Umbilical cord (tissue), 2 donors: Measurements from ENCODE around the gene CMIP. TPM values are rescaled to one million over a fixed set of nuclear protein-coding genes. Genes with fewer than 3 reads are reported as not detected.

Experiments
- DNase-seq: peaks from one replicate; pipeline ENCODE4 v3.0.0-alpha.2; 2015; ENCODE audit warnings: low spot score
- total RNA-seq: library from RNA; depleted of rRNA; stranded (reverse); fragments of >200 nt; gene quantifications from one replicate; pipeline ENCODE4 v1.2.3, GENCODE V29; 2014; ENCODE audit warnings: low replicate concordance; ENCODE audit not compliant: insufficient read depth

The CMIP gene
- total RNA-seq, 1 donor from 2014 or later = 24.8 TPM

GRCh38 chr16:81652798-81653505 is 208.3 kb downstream of the CMIP start:
- no peak for DNase-seq

DNA sequence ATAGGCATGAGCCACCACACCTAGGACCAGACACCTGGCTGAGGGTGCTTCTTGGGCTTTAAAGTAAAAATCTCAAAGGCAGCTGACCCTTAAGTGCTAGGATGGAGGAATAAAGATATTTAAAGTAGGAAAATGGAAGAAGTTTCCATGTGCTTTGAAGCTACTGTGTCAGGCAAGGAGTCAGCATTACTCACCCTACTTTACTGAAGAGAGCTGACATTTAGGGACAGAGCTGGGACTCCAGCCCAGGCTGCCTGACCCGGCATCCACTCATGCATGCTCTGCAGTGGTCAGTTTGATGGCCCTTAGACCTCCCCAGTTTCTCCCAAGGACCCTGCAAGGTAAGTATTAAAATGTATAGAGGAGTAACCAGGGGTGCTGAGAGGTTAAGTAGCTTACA is 209.7 kb downstream of the CMIP start:
- DNase-seq = no peak

GRCh38 chr16:81655469-81656162 is 211.0 kb downstream of the CMIP start:
- no peak for DNase-seq

GRCh38 chr16:81657224-81657623 is 212.6 kb downstream of the CMIP start:
- DNase-seq = no peak

DNA sequence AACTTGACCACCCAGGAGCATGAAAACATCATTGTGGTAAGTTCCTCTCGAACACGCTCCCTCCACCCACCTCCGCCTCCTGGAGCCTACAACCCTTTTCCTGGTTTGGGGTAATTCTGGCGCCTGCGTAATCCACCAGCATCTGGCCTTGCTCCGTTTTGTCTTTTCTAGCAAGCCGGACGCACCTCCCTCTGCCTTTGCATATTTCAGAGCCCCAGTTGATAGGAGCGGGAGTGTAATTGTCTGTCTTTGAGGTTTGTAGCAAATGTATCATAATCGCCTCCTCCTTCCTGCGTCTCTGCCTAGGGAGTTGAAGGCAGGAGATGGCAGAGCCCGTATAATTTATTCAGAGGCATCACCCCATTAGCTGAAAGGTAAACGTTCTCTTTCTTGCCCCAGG is 213.2 kb downstream of the CMIP start:
- DNase-seq = no peak

DNA sequence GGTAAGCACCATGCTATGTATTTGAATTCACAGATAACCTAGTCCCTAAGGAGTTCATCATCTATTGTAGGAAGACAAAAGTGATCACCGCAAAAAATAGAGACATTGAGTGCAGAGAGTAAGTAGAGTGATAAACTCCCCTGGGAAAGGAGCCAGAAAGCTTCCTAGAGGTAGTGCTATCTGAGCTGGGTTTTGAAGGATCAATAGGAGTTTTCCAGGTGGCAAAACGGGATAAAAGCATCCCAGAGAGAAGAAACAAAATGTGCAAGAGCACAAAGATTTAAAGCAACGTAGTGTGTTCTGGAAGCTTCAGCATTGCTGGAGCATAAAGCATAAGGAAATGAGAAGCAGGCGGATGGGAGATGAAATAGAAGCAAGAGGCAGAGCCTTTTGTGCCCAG is 213.8 kb downstream of the CMIP start:
- DNase-seq = no peak

DNA sequence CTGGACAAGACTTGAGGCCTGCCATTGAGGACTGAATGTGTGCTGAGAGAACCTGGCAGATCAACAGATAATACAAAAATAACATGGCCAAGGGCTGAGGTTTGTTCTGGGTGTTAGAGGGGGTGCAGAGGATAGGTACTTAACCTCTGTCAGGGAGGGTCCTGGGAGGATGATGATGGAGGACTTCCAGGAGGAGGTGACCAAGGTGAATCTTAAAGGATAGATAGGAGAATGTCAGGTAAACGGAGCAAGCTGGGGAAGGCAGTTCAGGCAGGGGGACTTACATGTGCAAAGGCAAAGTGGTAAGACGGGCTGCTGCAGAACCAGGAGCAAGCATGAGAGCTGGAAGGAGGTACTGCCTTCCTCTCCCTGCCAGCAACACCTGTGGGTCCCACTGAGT is 214.6 kb downstream of the CMIP start:
- no peak for DNase-seq

DNA sequence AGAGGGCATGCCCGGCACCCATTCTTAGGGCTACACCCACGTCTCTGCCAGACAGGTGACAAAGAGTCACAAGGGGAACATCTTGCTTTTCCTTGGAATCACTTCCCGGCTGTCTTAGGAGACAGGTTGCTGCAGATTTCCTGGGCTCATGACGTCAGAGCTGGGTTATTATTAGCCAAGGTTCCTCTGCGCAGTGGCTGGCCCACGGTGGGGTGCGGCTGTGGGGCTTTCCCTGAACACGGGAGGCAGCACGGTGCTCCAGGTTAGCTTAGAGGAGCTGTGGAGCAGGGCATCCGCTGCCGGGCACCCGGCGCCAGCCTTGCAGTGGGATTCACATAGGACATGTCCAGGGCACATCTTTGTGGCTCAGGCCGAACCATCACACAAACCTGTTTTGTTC is 216.5 kb downstream of the CMIP start:
- DNase-seq = no peak

DNA sequence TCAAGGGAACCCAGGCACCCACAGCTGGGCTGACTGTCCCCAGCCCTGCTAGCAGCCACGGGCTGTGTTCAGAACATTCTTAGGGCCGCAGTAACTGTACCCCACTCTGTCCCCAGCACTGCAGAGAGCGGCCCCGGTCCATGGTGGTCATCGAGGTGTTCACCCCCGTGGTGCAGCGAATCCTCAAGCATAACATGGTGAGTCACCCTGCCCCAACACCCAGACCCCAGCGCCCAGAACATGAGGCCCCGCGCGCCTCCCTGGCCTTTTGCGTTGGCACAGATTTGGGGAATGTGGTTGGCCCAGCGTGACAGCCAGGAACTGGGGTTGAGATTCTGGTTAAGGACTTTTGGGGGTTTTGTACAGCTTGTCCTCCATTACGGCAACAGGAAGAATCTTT is 219.5 kb downstream of the CMIP start:
- no peak for DNase-seq

DNA sequence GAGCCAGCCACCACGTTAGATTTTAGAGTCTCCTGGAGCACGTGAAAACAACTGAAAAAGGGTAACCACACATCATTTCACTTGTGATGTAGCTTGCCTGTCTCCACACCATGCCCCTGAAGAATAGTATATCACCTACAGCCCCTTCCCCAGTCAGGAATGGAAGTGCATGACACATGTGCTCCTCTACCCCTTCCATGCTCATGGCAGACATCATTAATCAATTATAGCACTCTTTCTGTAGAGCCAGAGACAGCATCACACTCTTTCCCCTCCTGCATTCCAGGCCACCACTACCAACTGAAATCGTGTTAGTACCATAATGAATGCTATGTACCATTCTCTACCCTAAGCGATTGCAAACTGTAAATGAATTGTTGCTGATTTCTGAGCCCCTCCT is 221.0 kb downstream of the CMIP start:
- no peak for DNase-seq

DNA sequence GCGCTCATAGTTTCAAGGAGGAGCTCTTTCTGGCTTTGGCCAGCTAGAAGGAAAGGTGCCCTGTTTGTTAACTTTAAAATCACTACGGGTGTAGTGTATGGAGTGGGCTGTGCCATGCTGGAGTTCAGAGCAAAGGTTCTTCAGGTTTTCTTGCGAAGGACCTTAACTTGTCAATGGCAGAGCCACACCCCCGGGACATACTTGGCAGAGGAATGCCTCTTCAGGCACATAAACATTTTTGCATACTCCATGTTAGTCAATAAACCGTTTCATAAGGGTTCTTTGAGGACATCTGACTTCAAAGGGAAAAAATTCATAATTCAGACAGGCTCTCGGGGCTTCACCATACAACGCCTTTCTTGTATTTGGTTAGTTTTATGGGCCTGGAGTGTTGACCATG is 221.5 kb downstream of the CMIP start:
- DNase-seq = no peak

- no peak for DNase-seq
These were observed 223.9 kb downstream of the CMIP start for GRCh38 chr16:81668243-81669097.

DNA sequence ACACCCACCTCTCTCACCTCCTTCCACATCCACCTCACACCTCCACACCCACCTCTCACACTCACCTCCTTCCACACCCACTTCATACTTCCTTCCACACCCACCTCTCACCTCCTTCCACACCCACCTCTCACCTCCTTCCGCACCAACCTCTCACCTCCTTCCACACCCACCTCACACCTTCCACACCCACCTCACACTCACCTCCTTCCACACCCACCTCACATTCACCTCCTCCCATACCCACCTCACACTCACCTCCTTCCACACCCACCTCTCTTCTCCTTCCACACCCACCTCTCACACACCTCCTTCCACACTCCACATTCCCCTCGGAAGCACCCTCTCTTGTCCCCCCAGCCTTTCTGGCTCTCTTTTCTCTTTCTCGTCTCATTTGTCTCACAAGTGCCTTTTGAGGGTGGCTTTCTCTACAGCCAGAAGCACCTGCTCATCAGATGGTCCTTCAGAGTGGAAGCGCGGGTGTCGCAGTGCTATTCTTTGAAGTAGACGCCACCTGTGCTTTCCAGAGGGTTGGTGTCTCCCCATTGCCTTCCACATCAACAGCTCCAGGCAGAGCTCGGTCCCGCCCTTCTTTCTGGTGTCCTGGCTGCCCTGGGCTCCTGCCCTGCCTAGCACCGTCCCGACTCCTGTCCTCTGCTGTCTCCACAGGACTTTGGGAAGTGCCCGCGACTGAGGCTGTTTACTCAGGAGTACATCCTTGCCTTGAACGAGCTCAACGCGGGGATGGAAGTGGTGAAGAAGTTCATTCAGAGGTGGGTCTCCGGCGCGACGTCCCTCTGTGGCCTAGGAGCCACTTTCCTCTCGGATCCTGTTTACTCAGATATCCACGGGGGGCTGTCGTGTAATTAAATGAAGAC is 225.1 kb downstream of the CMIP start:
- DNase-seq = no peak

DNA sequence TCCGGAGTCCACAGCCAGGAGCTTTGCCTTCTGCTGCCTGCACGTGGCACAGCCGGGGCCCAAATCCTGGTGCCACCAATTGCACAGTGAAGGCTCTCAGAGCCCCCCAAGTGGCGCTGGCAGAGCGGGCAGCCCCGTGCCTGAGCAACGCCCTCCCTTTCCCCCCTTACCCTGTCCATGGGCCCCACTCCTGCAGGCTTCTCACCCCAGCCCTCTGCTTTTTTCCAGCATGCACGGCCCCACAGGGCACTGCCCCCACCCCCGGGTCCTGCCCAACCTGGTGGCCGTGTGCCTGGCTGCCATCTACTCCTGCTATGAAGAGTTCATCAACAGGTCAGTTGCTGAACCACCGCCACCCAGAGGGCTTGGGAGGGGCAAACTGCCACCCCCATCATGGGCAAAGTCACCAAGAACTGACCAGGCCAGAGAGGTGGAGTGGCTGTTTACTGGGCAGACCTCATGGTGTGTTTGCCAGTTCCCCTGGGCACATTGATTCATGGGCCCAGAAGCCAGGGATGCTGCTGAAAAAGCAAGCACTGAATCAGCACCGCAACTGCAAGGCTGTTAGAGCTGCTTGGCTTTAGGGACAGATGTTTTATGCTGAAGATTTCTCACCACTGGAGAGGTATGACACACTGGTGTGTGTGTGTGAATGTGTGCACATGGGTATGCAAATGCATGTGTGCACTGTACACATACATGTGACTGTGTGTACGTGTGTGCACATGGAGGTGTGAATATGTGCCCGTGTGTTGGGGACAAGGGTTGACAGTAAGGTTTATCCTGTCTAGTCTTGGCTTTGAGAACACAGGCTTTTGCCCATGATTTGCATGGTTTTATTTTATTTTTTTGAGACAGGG is 227.4 kb downstream of the CMIP start:
- DNase-seq = no peak

DNA sequence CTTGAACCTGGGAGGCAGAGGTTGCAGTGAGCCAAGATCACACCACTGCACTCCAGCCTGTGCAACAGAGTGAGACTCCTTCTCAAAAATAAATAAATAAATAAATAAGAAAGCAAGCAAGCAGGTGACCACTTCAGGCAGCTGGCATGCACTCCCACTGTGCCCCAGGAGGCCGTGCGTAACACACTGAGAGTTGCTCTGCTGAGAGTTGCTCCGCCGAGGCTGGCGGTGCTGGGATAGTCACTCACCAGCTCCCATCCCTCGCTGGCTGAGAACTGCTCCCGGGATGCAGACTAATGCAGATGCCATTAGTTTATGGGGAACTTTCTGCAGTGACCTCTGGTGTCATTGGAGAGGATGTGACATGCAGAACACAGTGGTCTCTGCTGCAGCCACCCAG is 228.8 kb downstream of the CMIP start:
- DNase-seq = no peak

- DNase-seq = no peak
These were observed 231.1 kb downstream of the CMIP start for GRCh38 chr16:81675662-81676061.

DNA sequence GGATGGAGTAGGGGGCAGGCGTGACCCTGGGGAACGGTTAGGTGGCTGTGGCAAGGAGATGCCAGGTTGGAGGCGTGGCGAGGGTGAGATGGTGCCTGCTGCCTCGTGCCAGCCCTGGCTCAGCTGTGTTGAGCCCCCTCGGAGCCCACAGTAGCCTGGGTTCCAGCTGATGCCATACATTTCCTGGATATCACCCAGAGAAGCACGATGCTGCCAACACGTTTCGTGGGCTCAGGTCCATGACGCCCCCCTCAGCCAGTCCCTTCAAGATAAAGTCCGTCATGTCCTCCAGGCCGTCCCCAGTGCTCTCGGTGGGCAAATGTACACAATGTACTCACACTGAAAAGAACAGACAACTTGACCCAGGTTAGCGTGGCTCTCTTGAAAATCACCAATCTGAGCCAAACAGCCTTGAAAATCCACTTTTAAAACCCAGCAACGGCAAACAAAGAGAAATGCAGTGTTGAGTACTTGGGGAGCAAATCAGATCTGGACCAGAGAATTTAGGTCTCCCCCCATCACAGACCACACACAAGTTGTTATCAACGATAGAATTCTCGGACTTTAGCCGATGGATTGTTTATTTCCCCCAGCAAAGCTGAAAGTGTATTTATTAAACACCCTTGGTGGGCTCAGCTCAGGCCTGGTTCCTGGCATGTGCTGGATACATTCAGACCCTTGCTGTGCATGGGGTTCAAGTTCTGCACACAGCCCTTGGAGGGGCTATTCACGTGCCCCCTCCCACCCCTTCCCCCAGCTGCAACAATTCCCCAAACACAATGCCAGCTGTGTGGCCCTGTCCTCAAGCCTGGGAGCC is 231.7 kb downstream of the CMIP start:
- DNase-seq = no peak

DNA sequence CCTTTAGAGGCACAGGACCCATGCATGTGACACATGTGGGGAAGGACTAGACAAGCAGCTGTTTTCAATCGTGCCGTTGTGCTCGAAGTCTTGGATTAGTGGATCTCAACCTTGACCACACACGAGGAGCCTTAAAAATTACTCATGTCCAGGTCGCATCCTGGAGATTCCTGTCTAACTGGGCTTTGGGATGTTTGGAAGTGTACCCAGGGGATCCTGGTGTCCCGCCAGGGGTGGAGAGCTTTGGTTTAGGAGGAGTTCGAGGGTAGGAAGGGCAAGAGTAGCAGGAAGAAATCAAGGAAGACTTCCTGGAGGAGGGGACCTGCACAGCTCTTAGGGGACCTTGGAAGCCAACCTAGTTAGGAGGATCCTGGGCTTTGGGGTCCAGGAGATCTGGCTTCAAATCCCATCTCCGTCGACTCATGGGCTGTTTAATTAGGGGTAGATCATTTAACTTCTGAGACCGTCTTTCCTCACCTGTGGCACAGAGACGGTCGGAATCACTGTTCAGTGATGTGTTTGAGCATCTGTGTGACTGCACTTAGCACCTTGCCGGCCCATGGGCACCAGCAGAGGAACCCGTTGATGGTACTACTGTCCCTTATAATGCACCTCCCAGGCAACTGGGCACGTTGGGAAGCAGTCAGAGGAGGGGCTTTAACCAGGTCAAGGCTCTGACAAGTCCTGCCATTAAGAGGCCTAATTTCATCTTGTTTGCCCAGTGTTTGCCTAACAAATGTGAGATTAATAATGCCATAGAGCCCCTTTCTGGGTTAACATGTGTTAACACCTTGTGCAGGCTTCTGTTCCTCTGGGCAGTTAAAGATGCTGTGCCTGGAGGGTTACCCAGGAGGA is 232.5 kb downstream of the CMIP start:
- DNase-seq = no peak
